ENCODE results near the gene SH2B2.
A peak's percentile ranks its signal among the peaks of the same experiment; 100 is the strongest.

Gene SH2B2

GRCh38 chr7:102302025-102302424, 15.4 kb downstream of the SH2B2 start:
- no peak for FAIRE-seq
- TF ChIP-seq CTCF (IDR thresholded peaks at IDR 0.05; ENCODE audit: insufficient read depth, missing control alignments) = no peak
- DNase-seq (ENCODE audit: insufficient read length, low spot score) = no peak

GRCh38 chr7:102303669-102304422, 17.2 kb downstream of the SH2B2 start:
- no peak for FAIRE-seq
- peak; percentile 1 for TF ChIP-seq CTCF (IDR thresholded peaks at IDR 0.05; ENCODE audit: insufficient read depth, missing control alignments)
- no peak for DNase-seq (ENCODE audit: insufficient read length, low spot score)

GRCh38 chr7:102304668-102305067, 18.0 kb downstream of the SH2B2 start:
- no peak for DNase-seq (ENCODE audit: insufficient read length, low spot score)
- FAIRE-seq = no peak
- no peak for TF ChIP-seq CTCF (IDR thresholded peaks at IDR 0.05; ENCODE audit: insufficient read depth, missing control alignments)

GRCh38 chr7:102305414-102306268, 19.0 kb downstream of the SH2B2 start:
- DNase-seq (ENCODE audit: insufficient read length, low spot score) (no peak), FAIRE-seq (no peak)
- TF ChIP-seq CTCF (IDR thresholded peaks at IDR 0.05; ENCODE audit: insufficient read depth, missing control alignments) = no peak

GRCh38 chr7:102306916-102307677, 20.4 kb downstream of the SH2B2 start:
- DNase-seq (ENCODE audit: insufficient read length, low spot score) (no peak), FAIRE-seq (no peak)
- TF ChIP-seq CTCF (IDR thresholded peaks at IDR 0.05; ENCODE audit: insufficient read depth, missing control alignments) = no peak

- FAIRE-seq (no peak), DNase-seq (ENCODE audit: insufficient read length, low spot score) (peak; percentile 93)
- no peak for TF ChIP-seq CTCF (IDR thresholded peaks at IDR 0.05; ENCODE audit: insufficient read depth, missing control alignments)
Observed at GRCh38 chr7:102310414-102310815, 23.7 kb downstream of the SH2B2 start.
